Astrocyte (in vitro differentiated cells and primary cell): ENCODE data around the gene ZNF691.

Experiments
- EZH2 ChIP-seq: IDR thresholded peaks from 2 replicates; pipeline ENCODE4 v1.6.1; 2012; ENCODE audit warnings: mild to moderate bottlenecking, low read length, inconsistent platforms; ENCODE audit not compliant: insufficient read depth
- TF ChIP-seq, protein P1 (sequence below): IDR thresholded peaks from 2 replicates; pipeline ENCODE4 v1.5.1; 2011; ENCODE audit warnings: low read depth, mild to moderate bottlenecking, inconsistent platforms, low read length, moderate library complexity; ENCODE audit not compliant: insufficient read depth

DNA sequence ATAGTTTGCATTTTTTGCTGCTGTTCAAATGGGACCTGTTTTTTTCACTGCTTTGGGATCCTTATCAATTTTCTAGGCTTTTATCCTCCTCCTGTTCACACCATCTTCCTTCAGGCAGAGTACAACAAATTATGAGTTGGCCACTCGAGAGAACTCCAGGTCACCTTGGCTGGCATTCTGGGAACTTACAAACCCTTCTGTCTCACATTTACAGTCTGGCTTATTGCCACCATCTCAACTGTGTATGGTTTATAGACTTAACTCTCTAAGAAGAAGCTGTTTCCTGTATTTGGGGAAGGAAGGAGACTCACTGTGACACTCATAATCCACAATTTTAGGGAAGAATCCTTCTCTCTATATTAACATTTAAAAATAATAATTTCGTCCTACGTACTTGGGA lies 5.4 kb upstream of the ZNF691 start:
- no peak for TF ChIP-seq EZH2
- TF ChIP-seq, protein P1, sequence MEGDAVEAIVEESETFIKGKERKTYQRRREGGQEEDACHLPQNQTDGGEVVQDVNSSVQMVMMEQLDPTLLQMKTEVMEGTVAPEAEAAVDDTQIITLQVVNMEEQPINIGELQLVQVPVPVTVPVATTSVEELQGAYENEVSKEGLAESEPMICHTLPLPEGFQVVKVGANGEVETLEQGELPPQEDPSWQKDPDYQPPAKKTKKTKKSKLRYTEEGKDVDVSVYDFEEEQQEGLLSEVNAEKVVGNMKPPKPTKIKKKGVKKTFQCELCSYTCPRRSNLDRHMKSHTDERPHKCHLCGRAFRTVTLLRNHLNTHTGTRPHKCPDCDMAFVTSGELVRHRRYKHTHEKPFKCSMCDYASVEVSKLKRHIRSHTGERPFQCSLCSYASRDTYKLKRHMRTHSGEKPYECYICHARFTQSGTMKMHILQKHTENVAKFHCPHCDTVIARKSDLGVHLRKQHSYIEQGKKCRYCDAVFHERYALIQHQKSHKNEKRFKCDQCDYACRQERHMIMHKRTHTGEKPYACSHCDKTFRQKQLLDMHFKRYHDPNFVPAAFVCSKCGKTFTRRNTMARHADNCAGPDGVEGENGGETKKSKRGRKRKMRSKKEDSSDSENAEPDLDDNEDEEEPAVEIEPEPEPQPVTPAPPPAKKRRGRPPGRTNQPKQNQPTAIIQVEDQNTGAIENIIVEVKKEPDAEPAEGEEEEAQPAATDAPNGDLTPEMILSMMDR: no peak
